AG04449 (cell line): ENCODE data around the gene ANTXR1.

Source experiments
- CTCF ChIA-PET: fragments of 350-600 bp; formaldehyde crosslinking; extraction: SDS; loops from one replicate; lab custom pipeline; 2021; ENCODE audit warnings: antibody characterized with exemption; lab: Yijun Ruan, JAX
- POLR2A ChIA-PET: fragments of 400-600, 350-600 bp; formaldehyde crosslinking; extraction: SDS; loops from one replicate; lab custom pipeline; 2020; ENCODE audit warnings: antibody characterized with exemption, inconsistent platforms; lab: Yijun Ruan, JAX
- DNase-seq: peaks from one replicate; pipeline ENCODE4 v3.0.0-alpha.2; 2010; ENCODE audit warnings: low read depth, low spot score
- H3K4me3 ChIP-seq: 2 replicates; pipeline ENCODE4 v1.5.1; 2011; ENCODE audit warnings: low read depth, mild to moderate bottlenecking, control low read depth, low read length
- TF ChIP-seq, protein P1 (sequence below): IDR thresholded peaks from one replicate; pipeline ENCODE4 v1.5.1; 2011; ENCODE audit warnings: mild to moderate bottlenecking, moderate library complexity, low read length, control low read depth, inconsistent platforms; ENCODE audit not compliant: insufficient read depth; ENCODE audit errors: missing control alignments

The ANTXR1 gene

DNA sequence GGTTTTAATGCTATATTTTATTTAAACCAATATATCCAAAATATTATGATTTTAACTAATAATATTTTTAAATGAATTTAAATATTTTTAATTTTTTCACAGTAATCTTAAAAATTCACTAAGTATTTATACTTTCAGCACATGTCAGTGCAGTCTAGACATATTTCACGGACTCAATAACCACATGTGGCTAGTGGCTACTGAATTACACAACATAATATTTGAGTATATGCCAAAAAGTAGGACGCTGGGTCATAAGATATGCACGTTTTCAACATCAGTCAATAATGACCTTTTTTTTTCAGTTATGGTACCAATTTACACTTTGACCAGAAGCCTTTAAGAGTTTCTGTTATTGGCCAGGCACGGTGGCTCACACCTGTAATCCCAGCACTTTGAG is 256.4 kb downstream of the ANTXR1 start:
- POLR2A ChIA-PET: no interaction called here
- H3K4me3 ChIP-seq: no peak overlapping the region
- no peak for DNase-seq
- TF ChIP-seq, protein P1, sequence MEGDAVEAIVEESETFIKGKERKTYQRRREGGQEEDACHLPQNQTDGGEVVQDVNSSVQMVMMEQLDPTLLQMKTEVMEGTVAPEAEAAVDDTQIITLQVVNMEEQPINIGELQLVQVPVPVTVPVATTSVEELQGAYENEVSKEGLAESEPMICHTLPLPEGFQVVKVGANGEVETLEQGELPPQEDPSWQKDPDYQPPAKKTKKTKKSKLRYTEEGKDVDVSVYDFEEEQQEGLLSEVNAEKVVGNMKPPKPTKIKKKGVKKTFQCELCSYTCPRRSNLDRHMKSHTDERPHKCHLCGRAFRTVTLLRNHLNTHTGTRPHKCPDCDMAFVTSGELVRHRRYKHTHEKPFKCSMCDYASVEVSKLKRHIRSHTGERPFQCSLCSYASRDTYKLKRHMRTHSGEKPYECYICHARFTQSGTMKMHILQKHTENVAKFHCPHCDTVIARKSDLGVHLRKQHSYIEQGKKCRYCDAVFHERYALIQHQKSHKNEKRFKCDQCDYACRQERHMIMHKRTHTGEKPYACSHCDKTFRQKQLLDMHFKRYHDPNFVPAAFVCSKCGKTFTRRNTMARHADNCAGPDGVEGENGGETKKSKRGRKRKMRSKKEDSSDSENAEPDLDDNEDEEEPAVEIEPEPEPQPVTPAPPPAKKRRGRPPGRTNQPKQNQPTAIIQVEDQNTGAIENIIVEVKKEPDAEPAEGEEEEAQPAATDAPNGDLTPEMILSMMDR: no peak
- CTCF ChIA-PET: no interaction called here

DNA sequence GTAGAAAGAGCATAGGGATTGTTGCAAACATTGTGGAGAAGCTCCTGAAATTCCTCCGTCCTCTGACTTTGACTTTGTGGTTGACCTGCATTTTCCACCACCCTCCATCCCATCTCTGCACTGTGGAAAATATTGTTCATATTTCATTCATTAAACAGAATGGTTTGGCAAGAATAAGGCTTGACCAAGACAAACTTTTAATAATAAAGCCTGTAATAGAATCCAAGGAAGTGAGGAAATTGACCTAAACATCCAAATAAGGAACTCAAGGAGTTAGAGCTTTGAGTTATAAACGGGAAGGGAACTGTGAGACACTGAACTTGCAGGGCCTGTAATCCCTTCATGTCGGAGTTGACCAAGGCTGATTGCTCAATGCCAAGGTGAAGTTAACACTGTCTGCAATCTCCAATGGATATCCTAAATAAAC is 258.9 kb downstream of the ANTXR1 start:
- TF ChIP-seq, protein P1: no peak
- no peak for DNase-seq
- CTCF ChIA-PET: interaction anchor here (0.9 to 1.7 kb wide), 3 partner anchors 8 to 34 kb away, joined by 3 to 5 read pairs (median 4); no protein-coding TSS in a partner anchor
- POLR2A ChIA-PET: interaction anchor here (0.8 kb wide), 1 partner anchor 33 kb away, joined by 3 read pairs; no protein-coding TSS in a partner anchor
- H3K4me3 ChIP-seq: no peak overlapping the region

DNA sequence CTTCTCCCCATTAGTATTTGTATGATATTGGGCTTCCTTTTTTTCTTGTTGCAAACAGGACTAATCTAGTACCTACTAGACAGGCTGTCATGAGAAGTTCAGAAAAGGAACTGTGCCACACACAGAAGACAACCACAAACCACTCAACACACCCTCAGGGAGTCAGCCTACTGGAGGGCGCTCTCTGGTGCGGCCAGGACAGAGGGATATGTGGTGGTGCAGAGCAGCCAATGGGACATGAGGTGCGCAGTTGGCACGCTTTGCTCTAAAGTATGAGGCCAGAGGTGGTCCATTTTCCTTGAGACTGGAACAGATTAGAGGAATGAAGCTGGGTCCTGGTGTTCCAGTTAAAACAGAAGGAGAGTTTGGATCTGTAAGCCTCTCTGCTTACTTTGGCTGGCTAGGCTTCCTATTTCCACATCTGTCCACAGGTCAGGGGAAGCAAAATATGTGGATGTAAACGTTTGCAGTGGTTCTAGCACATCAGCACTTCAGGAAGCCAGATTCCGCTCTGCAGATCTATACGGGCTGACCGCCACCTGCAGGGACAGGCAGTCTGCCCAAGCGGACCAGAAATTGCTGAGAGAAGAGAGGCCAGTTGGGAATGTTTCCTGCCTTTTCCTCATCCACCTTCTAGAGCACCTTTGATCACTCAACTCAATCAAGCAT is 260.0 kb downstream of the ANTXR1 start:
- TF ChIP-seq, protein P1: no peak
- ChIA-PET POLR2A (no interaction called here), CTCF (interaction anchor here (1.1 to 1.7 kb wide), 2 partner anchors 9 to 33 kb away, joined by 3 to 5 read pairs; no protein-coding TSS in a partner anchor)
- no peak overlapping the region for H3K4me3 ChIP-seq
- DNase-seq: no peak

DNA sequence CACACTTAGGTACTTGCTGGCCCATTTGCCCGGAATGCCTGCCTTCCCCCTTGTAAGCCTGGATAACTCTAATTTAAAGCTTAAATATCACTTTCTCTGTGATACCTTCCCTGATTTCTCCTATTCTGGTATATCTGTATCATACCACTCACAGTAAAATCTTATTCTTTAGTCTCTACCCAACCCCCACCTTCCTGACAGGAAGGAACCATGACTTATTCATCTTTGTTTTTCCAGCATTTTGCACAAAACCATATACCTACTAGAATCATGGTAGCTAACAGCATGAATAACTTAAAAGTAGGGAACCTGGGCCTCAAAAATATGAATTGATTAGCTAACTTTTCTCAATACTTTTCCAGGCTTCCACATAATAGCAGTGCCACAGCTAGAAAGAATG is 262.5 kb downstream of the ANTXR1 start:
- DNase-seq: no peak
- CTCF ChIA-PET: interaction anchor here (0.6 kb wide), 1 partner anchor 12 kb away, joined by 3 read pairs; no protein-coding TSS in a partner anchor
- TF ChIP-seq, protein P1: no peak
- POLR2A ChIA-PET: no interaction called here
- H3K4me3 ChIP-seq: no peak overlapping the region

DNA sequence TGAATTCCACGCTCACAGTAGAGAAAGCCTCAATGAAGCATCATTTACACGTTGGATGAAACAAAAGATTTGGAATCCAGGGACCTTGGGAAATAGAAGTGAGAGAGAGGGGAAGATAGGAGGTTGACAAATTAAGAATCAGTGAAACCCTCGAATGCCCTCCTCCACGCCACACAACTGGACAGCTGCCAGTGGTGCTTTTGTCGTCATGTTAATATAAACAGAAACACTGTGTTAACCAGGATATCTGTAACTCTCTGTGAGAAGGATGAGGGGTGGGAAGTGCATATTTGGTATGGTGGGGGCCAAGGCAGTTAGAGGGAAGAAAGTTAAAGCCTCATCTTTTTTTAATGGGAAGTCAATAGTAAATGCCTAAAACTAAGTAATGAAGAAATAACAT is 265.4 kb downstream of the ANTXR1 start:
- no peak overlapping the region for H3K4me3 ChIP-seq
- no peak for DNase-seq
- CTCF ChIA-PET: no interaction called here
- TF ChIP-seq, protein P1: no peak
- POLR2A ChIA-PET: no interaction called here

DNA sequence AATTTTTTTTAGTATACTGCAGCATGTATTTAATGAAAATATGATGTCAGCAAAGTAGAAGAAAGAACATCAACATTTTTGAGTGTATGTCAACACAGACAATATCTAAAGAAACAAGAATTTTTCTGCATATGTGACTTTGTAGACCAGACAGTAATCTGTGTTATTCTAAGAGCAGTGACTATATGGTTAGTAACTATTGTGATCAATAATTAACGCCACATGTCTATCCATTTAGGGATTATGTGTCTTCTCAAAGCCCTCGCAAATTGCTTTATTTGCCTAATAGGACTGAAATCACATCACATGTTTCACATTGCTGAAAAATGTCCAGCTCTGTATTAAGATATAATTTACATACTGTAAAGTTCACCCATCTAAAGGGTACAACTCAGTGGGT is 266.2 kb downstream of the ANTXR1 start:
- CTCF ChIA-PET: no interaction called here
- TF ChIP-seq, protein P1: no peak
- no peak for DNase-seq
- POLR2A ChIA-PET: no interaction called here
- H3K4me3 ChIP-seq: no peak overlapping the region
